Thyroid gland (tissue), 4 donors: ENCODE data around the gene CLTA. TPM values are rescaled to one million over a fixed set of nuclear protein-coding genes. Genes with fewer than 3 reads are reported as not detected.
"Not testable (repeated sequence)": the region's sequence is repeated elsewhere in the genome, so short reads cannot be mapped to it uniquely, and the experiment has no call there.

Source experiments
- DNase-seq, 2 donors: peaks; one replicate each; pipeline ENCODE4 v3.0.0-alpha.2; 2019
- H3K27ac ChIP-seq, 3 donors: fragments of 200-600 bp; sonication (generic); 1 replicate in 2 of 3; 2 replicates in 1 of 3; pipeline ENCODE4 v1.5.1; 2016 to 2019; ENCODE audit warnings: mild to moderate bottlenecking in 1 of 3, moderate library complexity in 1 of 3
- H3K27me3 ChIP-seq: fragments of 200-600 bp; sonication (generic); one replicate; pipeline ENCODE4 v1.5.1; 2019
- H3K36me3 ChIP-seq, 2 donors: fragments of 200-600 bp; sonication (generic); one replicate each; pipeline ENCODE4 v1.5.1; 2016 to 2019
- H3K4me1 ChIP-seq, 2 donors: fragments of 200-600 bp; sonication (generic); one replicate each; pipeline ENCODE4 v1.5.1; 2017 to 2019
- H3K4me3 ChIP-seq, 3 donors: fragments of 200-600 bp; sonication (generic); replicated peaks in 1 of 3; 1 replicate in 2 of 3; 2 replicates in 1 of 3; pipeline ENCODE4 v1.5.1; 2016; ENCODE audit warnings: mild to moderate bottlenecking in 1 of 3
- H3K9me3 ChIP-seq: fragments of 200-600 bp; sonication (generic); one replicate; pipeline ENCODE4 v1.5.1; 2017
- CTCF ChIP-seq, 6 experiments: fragments of 200-600 bp in 3 of 6; fragments of 450-650 bp in 3 of 6; sonication (generic) in 3 of 6; IDR thresholded peaks; one replicate each; pipeline ENCODE4 v1.5.1; 2016 to 2019; ENCODE audit warnings: antibody characterized with exemption in 6 of 6, mild to moderate bottlenecking in 2 of 6, inconsistent platforms in 1 of 6, moderate library complexity in 1 of 6
- POLR2A ChIP-seq, 2 donors: fragments of 450-650 bp; IDR thresholded peaks; one replicate each; pipeline ENCODE4 v1.6.1; 2017; ENCODE audit warnings: antibody characterized with exemption in 2 of 2, mild to moderate bottlenecking in 2 of 2, moderate library complexity in 1 of 2
- WGBS, 2 donors: methylation state at CpG; one replicate each; pipeline ENCODE4 v1.1.5; 2017; 5-methylcytosine and 5-hydroxymethylcytosine counted together
- intact Hi-C: fragments of 100-400 bp; cut with DNase I; formaldehyde crosslinking; loops from one replicate; pipeline ENCODE4 v1.15.1; 2023
- total RNA-seq, 4 donors: library from RNA; depleted of rRNA; stranded (reverse); fragments of >200 nt; gene quantifications; one replicate each; pipeline ENCODE4 v1.2.3, GENCODE V29; 2016

Gene CLTA
- total RNA-seq, 4 donors from 2014 or later = 215 to 373 (median 259) TPM

GRCh38 chr9:36248061-36248460, 57.3 kb downstream of the CLTA start:
- intact Hi-C loops, H3K9me3 ChIP-seq, H3K27me3 ChIP-seq, H3K4me3 ChIP-seq, H3K27ac ChIP-seq, DNase-seq, H3K4me1 ChIP-seq, H3K36me3 ChIP-seq: not testable (repeated sequence)
- WGBS, 2 donors = 76 to 77% methylated on average over 8 of the region's 8 CpGs
- TF ChIP-seq CTCF (IDR thresholded peaks at IDR 0.05) = peak in 3 of 6 experiments; percentile 7 to 19 (median 9)

- Histone ChIP-seq H3K4me1 (no peaks in the 10 kb centered on the region), H3K9me3 (no peaks in the 10 kb centered on the region), H3K27ac (no peak overlapping the region), H3K27me3 (no peaks in the 10 kb centered on the region), H3K4me3 (no peak overlapping the region), H3K36me3 (peaks cover 0 to 7% of the 10 kb centered on the region in 2 donors)
- DNase-seq = no peak
- intact Hi-C loops = no loop called here
- 87 to 93% methylated on average over 6 of the region's 6 CpGs for WGBS, 2 donors
- TF ChIP-seq CTCF (IDR thresholded peaks at IDR 0.05) (no peak), POLR2A (IDR thresholded peaks at IDR 0.05) (no peak)
Observed at GRCh38 chr9:36249189-36249588, 58.5 kb downstream of the CLTA start.

GRCh38 chr9:36250079-36250478, 59.4 kb downstream of the CLTA start:
- peaks cover 0 to 7% of the 10 kb centered on the region in 2 donors for H3K36me3 ChIP-seq
- intact Hi-C loops = no loop called here
- no peak for DNase-seq
- 93 to 95% methylated on average over 1 of the region's 1 CpG for WGBS, 2 donors
- TF ChIP-seq CTCF (IDR thresholded peaks at IDR 0.05) (no peak), POLR2A (IDR thresholded peaks at IDR 0.05) (no peak)
- no peaks in the 10 kb centered on the region for H3K27me3 ChIP-seq
- H3K9me3 ChIP-seq = no peaks in the 10 kb centered on the region
- no peak overlapping the region for H3K27ac ChIP-seq
- H3K4me1 ChIP-seq = no peaks in the 10 kb centered on the region
- no peak overlapping the region for H3K4me3 ChIP-seq

- no peak for TF ChIP-seq POLR2A (IDR thresholded peaks at IDR 0.05)
- no peak for TF ChIP-seq CTCF (IDR thresholded peaks at IDR 0.05)
- Histone ChIP-seq H3K36me3 (no peaks in the 10 kb centered on the region), H3K27ac (no peak overlapping the region), H3K4me3 (no peak overlapping the region), H3K9me3 (no peaks in the 10 kb centered on the region), H3K27me3 (no peaks in the 10 kb centered on the region), H3K4me1 (no peaks in the 10 kb centered on the region)
- intact Hi-C loops = no loop called here
- no peak for DNase-seq
- WGBS, 2 donors = 93 to 100% methylated on average over 1 of the region's 1 CpG
Observed at GRCh38 chr9:36251428-36251827, 60.7 kb downstream of the CLTA start.

- H3K9me3 ChIP-seq = no peaks in the 10 kb centered on the region
- DNase-seq = peak; percentile 98 to 99
- peak within 1 kb of the TSS; percentile 37 to 95 (median 48) for H3K4me3 ChIP-seq
- H3K27ac ChIP-seq = peak within 1 kb of the TSS; percentile 93 to 96 (median 96)
- 2 to 4% methylated on average over 34 to 40 of the region's 73 CpGs for WGBS, 2 donors
- TF ChIP-seq POLR2A (IDR thresholded peaks at IDR 0.05) (peak in 1 of 2 donors; percentile 96), CTCF (IDR thresholded peaks at IDR 0.05) (no peak)
- intact Hi-C loops = no loop called here
- no peaks in the 10 kb centered on the region for H3K27me3 ChIP-seq
- peaks cover 4 to 7% of the 10 kb centered on the region in 2 donors for H3K4me1 ChIP-seq
- no peaks in the 10 kb centered on the region for H3K36me3 ChIP-seq
Observed at GRCh38 chr9:36258208-36258995, 67.7 kb downstream of the CLTA start, which contains the start of gene GNE. Gene GNE, minus strand, starts transcription at chr9:36258448. Its CDS starts 9,093 bp downstream, at chr9:36249355.
